Activated T-cell treated with anti-CD3 and anti-CD28 coated beads for 4 hours (primary cell): ENCODE measurements around the gene KCNQ1.
A peak's percentile ranks its signal among the peaks of the same experiment; 100 is the strongest.

ENCODE experiments used
- DNase-seq: peaks from one replicate; pipeline ENCODE4 v3.0.0-alpha.2; 2020

KCNQ1 gene

GRCh38 chr11:2425506-2425905, 19.3 kb upstream of the KCNQ1 start:
- no peak for DNase-seq

- no peak for DNase-seq
These were observed 18.6 kb upstream of the KCNQ1 start for GRCh38 chr11:2426221-2426620.

- no peak for DNase-seq
These were observed 17.8 kb upstream of the KCNQ1 start for GRCh38 chr11:2426826-2427521.

GRCh38 chr11:2427721-2428321, 17.0 kb upstream of the KCNQ1 start:
- DNase-seq, result no peak

GRCh38 chr11:2428322-2428795, 16.4 kb upstream of the KCNQ1 start:
- peak; percentile 88 for DNase-seq

- DNase-seq, result no peak
These were observed 13.4 kb upstream of the KCNQ1 start for GRCh38 chr11:2431395-2431794.

- no peak for DNase-seq
These were observed 12.6 kb upstream of the KCNQ1 start for GRCh38 chr11:2432171-2432621.

GRCh38 chr11:2432628-2433071, 12.2 kb upstream of the KCNQ1 start:
- no peak for DNase-seq

- no peak for DNase-seq
These were observed 11.5 kb upstream of the KCNQ1 start for GRCh38 chr11:2433106-2433925.

- DNase-seq, result no peak
These were observed 10.8 kb upstream of the KCNQ1 start for GRCh38 chr11:2434008-2434407.

- no peak for DNase-seq
These were observed 10.1 kb upstream of the KCNQ1 start for GRCh38 chr11:2434506-2435255.

- no peak for DNase-seq
These were observed 9.4 kb upstream of the KCNQ1 start for GRCh38 chr11:2435288-2436012.

- DNase-seq, result no peak
These were observed 8.7 kb upstream of the KCNQ1 start for GRCh38 chr11:2436013-2436520.

- no peak for DNase-seq
These were observed 8.2 kb upstream of the KCNQ1 start for GRCh38 chr11:2436521-2437031.

- no peak for DNase-seq
These were observed 7.3 kb upstream of the KCNQ1 start for GRCh38 chr11:2437516-2437915.

- DNase-seq, result no peak
These were observed 5.0 kb upstream of the KCNQ1 start for GRCh38 chr11:2439820-2440219.

GRCh38 chr11:2440646-2441045, 4.2 kb upstream of the KCNQ1 start:
- DNase-seq, result no peak

- no peak for DNase-seq
These were observed 3.6 kb upstream of the KCNQ1 start for GRCh38 chr11:2441171-2441570.

GRCh38 chr11:2442589-2442988, 2.2 kb upstream of the KCNQ1 start:
- DNase-seq, result no peak

GRCh38 chr11:2443406-2443805, 1.4 kb upstream of the KCNQ1 start:
- DNase-seq, result no peak
